ENCODE measurements around the gene LTBP1. TPM values are rescaled to one million over a fixed set of nuclear protein-coding genes. Genes with fewer than 3 reads are reported as not detected.
A peak's percentile ranks its signal among the peaks of the same experiment; 100 is the strongest.

Gene LTBP1
- total and polyA plus RNA-seq, 10 of the 15 experiments (the other 5 are each of a cell fraction or from before 2014, with no cell fraction given): 0.01 to 0.28 (median 0.12) TPM; not detected in 2

GRCh38 chr2:33441235-33441810 lies 494.6 kb downstream of the LTBP1 start:
- under 1% methylated on average over 3 of the region's 3 CpGs for WGBS (ENCODE audit: insufficient coverage, insufficient replicate concordance, low lambda C conversion rate, missing lambda C conversion rate)
- FAIRE-seq: peak; percentile 84
- Histone ChIP-seq H3K79me2 (ENCODE audit: control insufficient read depth, insufficient read depth, low read length) (no peaks in the 10 kb centered on the region), H3K9ac (ENCODE audit: control insufficient read depth, insufficient read depth, low read length) (no peak overlapping the region), H3K27ac (ENCODE audit: control insufficient read depth, insufficient read depth) (no peak overlapping the region), H4K20me1 (ENCODE audit: control insufficient read depth, insufficient read depth) (no peaks in the 10 kb centered on the region), H3K4me3 (no peak overlapping the region), H3K4me2 (ENCODE audit: control insufficient read depth, insufficient read depth) (no peak overlapping the region), H3K4me1 (ENCODE audit: control insufficient read depth, insufficient read depth, low read length) (no peaks in the 10 kb centered on the region), H3K9me3 (replicated peaks; ENCODE audit: control insufficient read depth, insufficient read depth, low read length) (no peaks in the 10 kb centered on the region), H3K36me3 (ENCODE audit: control insufficient read depth in 2 of 2, insufficient read depth in 2 of 2, low read length in 1 of 2) (no peaks in the 10 kb centered on the region), H3K27me3 (replicated peaks in 1 of 2; ENCODE audit: control insufficient read depth in 2 of 2, insufficient read depth in 2 of 2, low read length in 1 of 2) (no peaks in the 10 kb centered on the region), H2AFZ (ENCODE audit: control insufficient read depth, low read depth, low read length) (no peak overlapping the region)
- in situ Hi-C loops (cut with MboI) (no loop called here), intact Hi-C loops (cut with micrococcal nuclease; ENCODE audit: unreplicated experiment) (no loop called here)
- ChIA-PET RAD21 (ENCODE audit: unreplicated experiment) (interaction anchor here (0.9 to 1.5 kb wide), 4 partner anchors 16 to 142 kb away, joined by 3 to 23 read pairs (median 4); no protein-coding TSS in a partner anchor), POLR2A (no interaction called here), SMC1A (ENCODE audit: uncharacterized antibody, unreplicated experiment) (interaction anchor here (0.6 to 6.0 kb wide), 6 partner anchors 9 to 867 kb away, joined by 3 to 46 read pairs (median 4); no protein-coding TSS in a partner anchor), CTCF (interaction anchor here (0.7 to 3.1 kb wide), 9 partner anchors 9 to 145 kb away, joined by 3 to 22 read pairs (median 3); partner anchors contain the start of gene RASGRP3)
- no peak for DNase-seq (ENCODE audit: low read depth, low spot score)
- BruUV-seq (replicated peaks): no TSS peak
- peak; percentile 93 for ATAC-seq
- no peak for TF ChIP-seq JUND (IDR thresholded peaks at IDR 0.05; ENCODE audit: low read depth, low read length)
- peak; percentile 59 to 64 (median 63) for TF ChIP-seq CTCF (IDR thresholded peaks at IDR 0.05 in 2 of 3, conservative IDR thresholded peaks at IDR 0.05 in 1 of 3; ENCODE audit: control insufficient read depth in 2 of 3, extremely low read depth in 1 of 3, insufficient read depth in 1 of 3, low read depth in 3 of 3, low read length in 3 of 3)
- TF ChIP-seq E2F8 (IDR thresholded peaks at IDR 0.05; ENCODE audit: low read depth, partially characterized antibody): no peak
- no peak for TF ChIP-seq RBBP5 (conservative IDR thresholded peaks at IDR 0.05)
- no peak for TF ChIP-seq ZBTB40 (IDR thresholded peaks at IDR 0.05; ENCODE audit: borderline replicate concordance)
- no peak for TF ChIP-seq STAT3 (IDR thresholded peaks at IDR 0.05; ENCODE audit: low read depth, low read length)
- no peak for TF ChIP-seq NFYB (IDR thresholded peaks at IDR 0.05; ENCODE audit: insufficient read depth, low read depth, low read length)
- no peak for TF ChIP-seq ZBTB11 (CRISPR knock-in tag; IDR thresholded peaks at IDR 0.05)
- TF ChIP-seq SMC3 (IDR thresholded peaks at IDR 0.05; ENCODE audit: borderline replicate concordance, low read length): peak; percentile 49; the same call in 1 of the 2 replicates
- no peak for TF ChIP-seq BRCA1 (IDR thresholded peaks at IDR 0.05; ENCODE audit: low read depth, low read length)

All from GM12878 (cell line).